K562 (cell line): ENCODE results near the gene OTUD1. TPM values are rescaled to one million over a fixed set of nuclear protein-coding genes. Genes with fewer than 3 reads are reported as not detected.

Experiments used
- BHLHE40 ChIP-seq: IDR thresholded peaks from 2 replicates; pipeline ENCODE4 v1.6.1; 2011; ENCODE audit warnings: low read length, improper control_type of control experiment
- CBFB ChIP-seq: sonication (generic); formaldehyde crosslinking; IDR thresholded peaks from 2 replicates; pipeline ENCODE4 v1.4.0; 2020; ENCODE audit warnings: mild to moderate bottlenecking, missing genetic modification reagents
- E2F1 ChIP-seq: sonication (generic); formaldehyde crosslinking; IDR thresholded peaks from 2 replicates; pipeline ENCODE4 v1.8.1; 2023; ENCODE audit warnings: mild to moderate bottlenecking, missing genetic modification reagents, moderate library complexity
- E2F6 ChIP-seq, 2 experiments: IDR thresholded peaks; 2 replicates each; pipeline ENCODE4 v1.6.1; 2011; ENCODE audit warnings: borderline replicate concordance in 1 of 2, control low read depth in 1 of 2, low read depth in 1 of 2, low read length in 1 of 2, mild to moderate bottlenecking in 1 of 2, mixed read lengths in 1 of 2, moderate library complexity in 1 of 2; ENCODE audit not compliant: insufficient read depth in 1 of 2, insufficient read length in 1 of 2, poor library complexity in 1 of 2, severe bottlenecking in 1 of 2; ENCODE audit errors: extremely low read depth in 1 of 2
- HMGN3 ChIP-seq: IDR thresholded peaks from 2 replicates; pipeline ENCODE4 v1.6.1; 2011; ENCODE audit warnings: borderline replicate concordance, low read depth, mild to moderate bottlenecking, mixed read lengths, low read length; ENCODE audit not compliant: insufficient read length; ENCODE audit errors: extremely low read depth
- KLF1 ChIP-seq: fragments of 450-650 bp; IDR thresholded peaks from 2 replicates; pipeline ENCODE4 v1.6.1; 2016; ENCODE audit warnings: missing genetic modification characterization, missing compliant biosample characterization
- L3MBTL2 ChIP-seq: fragments of 450-650 bp; IDR thresholded peaks from 2 replicates; pipeline ENCODE4 v1.6.1; 2016; ENCODE audit warnings: mild to moderate bottlenecking, moderate library complexity
- MAZ ChIP-seq, 2 experiments: fragments of 450-650 bp in 1 of 2; sonication (generic) in 1 of 2; formaldehyde crosslinking; IDR thresholded peaks in 1 of 2; conservative IDR thresholded peaks in 1 of 2; 2 replicates each; pipeline versions ENCODE4 v1.4.0 to v1.5.0; 2020; ENCODE audit warnings: mild to moderate bottlenecking in 1 of 2, missing genetic modification reagents in 1 of 2
- MEIS2 ChIP-seq: fragments of 450-650 bp; IDR thresholded peaks from 2 replicates; pipeline ENCODE4 v1.6.1; 2014; ENCODE audit warnings: mild to moderate bottlenecking; ENCODE audit not compliant: partially characterized antibody
- MYC ChIP-seq, 2 experiments: fragments of 250-450 bp in 1 of 2; sonication (Bioruptor Pico) in 1 of 2; IDR thresholded peaks; 2 replicates each; pipeline versions ENCODE4 v1.5.1 to v1.6.1; 2012 to 2021; ENCODE audit warnings: low read depth in 2 of 2, borderline replicate concordance in 1 of 2, improper control_type of control experiment in 1 of 2, low read length in 1 of 2, mild to moderate bottlenecking in 1 of 2, moderate library complexity in 1 of 2
- OTX1 ChIP-seq: fragments of 450-650 bp; formaldehyde crosslinking; IDR thresholded peaks from 2 replicates; pipeline ENCODE4 v1.4.0; 2022; ENCODE audit warnings: mild to moderate bottlenecking
- POLR2G ChIP-seq: fragments of 200-400 bp; formaldehyde crosslinking; IDR thresholded peaks from 2 replicates; pipeline ENCODE4 v1.6.1; 2017; ENCODE audit warnings: low read depth, mild to moderate bottlenecking, antibody characterized with exemption, low read length, moderate library complexity
- POLR2H ChIP-seq: IDR thresholded peaks from 2 replicates; pipeline ENCODE4 v1.6.1; 2016; ENCODE audit warnings: missing genetic modification characterization, low read depth, mild to moderate bottlenecking, control low read depth, missing compliant biosample characterization, moderate library complexity
- SIX5 ChIP-seq, 2 experiments: IDR thresholded peaks; 2 replicates each; pipeline ENCODE4 v1.6.1; 2011; ENCODE audit warnings: low read length in 2 of 2, borderline replicate concordance in 1 of 2, low read depth in 1 of 2, mild to moderate bottlenecking in 1 of 2, moderate library complexity in 1 of 2; ENCODE audit not compliant: insufficient read depth in 1 of 2
- TCF15 ChIP-seq: fragments of 250-450 bp; sonication (Bioruptor Pico); IDR thresholded peaks from 2 replicates; pipeline ENCODE4 v1.8.0; 2022; ENCODE audit warnings: moderate library complexity, mild to moderate bottlenecking, inconsistent platforms
- UBTF ChIP-seq, 2 experiments: IDR thresholded peaks; 2 replicates each; pipeline ENCODE4 v1.6.1; 2012; ENCODE audit warnings: improper control_type of control experiment in 2 of 2, low read depth in 2 of 2, low read length in 2 of 2, borderline replicate concordance in 1 of 2
- ZBTB26 ChIP-seq: fragments of 450-650 bp; formaldehyde crosslinking; IDR thresholded peaks from 2 replicates; pipeline ENCODE4 v1.4.0; 2022; ENCODE audit warnings: missing genetic modification characterization
- ZSCAN29 ChIP-seq: fragments of 450-650 bp; IDR thresholded peaks from 2 replicates; pipeline ENCODE4 v1.6.1; 2017
- polyA plus RNA-seq, 8 experiments: library from polyadenylated mRNA; depleted of rRNA in 4 of 8; stranded (reverse) in 5 of 8; unstranded in 3 of 8; fragments of >200 nt; fragmentation: Nextera tagmentation in 2 of 8; fragmentation: Illumina TruSeq in 1 of 8; extraction: Ambion mirVana in 2 of 8; extraction: Trizol in 1 of 8; gene quantifications; 2 replicates each; pipeline versions ENCODE4 v1.2.1 to v1.2.3, GENCODE V29; 2011 to 2014; ENCODE audit warnings: inconsistent platforms in 1 of 8, missing spikeins in 1 of 8
- total RNA-seq, 7 experiments: library from RNA; depleted of rRNA in 6 of 7; stranded (reverse); fragments of >200 nt in 6 of 7; fragmentation: Illumina TruSeq in 2 of 7; extraction: Trizol in 2 of 7; gene quantifications; 2 replicates each; pipeline versions ENCODE4 v1.2.1 to v1.2.3, GENCODE V29; 2011 to 2021; ENCODE audit warnings: low replicate concordance in 1 of 7

The OTUD1 gene
- total and polyA plus RNA-seq, 9 of the 15 experiments (the other 6 are each of a cell fraction or from before 2014, with no cell fraction given) = 0.29 to 2.0 (median 0.49) TPM

GRCh38 chr10:23438547-23439451, at the start of gene OTUD1 (continued):
- peak; percentile 59 to 60; a peak in 2 of 4 replicates for TF ChIP-seq UBTF (IDR thresholded peaks at IDR 0.05; ENCODE audit: borderline replicate concordance in 1 of 2, low read depth in 2 of 2, low read length in 2 of 2)
- TF ChIP-seq L3MBTL2 = peak; percentile 79
- TF ChIP-seq KLF1 = peak; percentile 91
- TF ChIP-seq HMGN3 = peak; percentile 84
- peak; percentile 8 for TF ChIP-seq MEIS2
- no peak for TF ChIP-seq E2F1 (CRISPR knock-in tag)
- TF ChIP-seq TCF15 (CRISPR knock-in tag) = no peak
- peak; percentile 75 for TF ChIP-seq POLR2G
- TF ChIP-seq BHLHE40 = peak; percentile 74
- TF ChIP-seq SIX5 (IDR thresholded peaks at IDR 0.05; ENCODE audit: borderline replicate concordance in 1 of 2, insufficient read depth in 1 of 2, low read depth in 1 of 2, low read length in 2 of 2) = no peak
- no peak for TF ChIP-seq ZBTB26
- peak; percentile 54; the same call in 1 of the 2 replicates for TF ChIP-seq MYC (IDR thresholded peaks at IDR 0.05; ENCODE audit: low read depth, low read length)
- TF ChIP-seq MYC (CRISPR knock-in tag; IDR thresholded peaks at IDR 0.05; ENCODE audit: borderline replicate concordance, low read depth) = no peak
- peak; percentile 51 to 73 for TF ChIP-seq E2F6 (IDR thresholded peaks at IDR 0.05; ENCODE audit: borderline replicate concordance in 1 of 2, extremely low read depth in 1 of 2, insufficient read depth in 1 of 2, insufficient read length in 1 of 2, low read depth in 1 of 2, low read length in 1 of 2, poor library complexity in 1 of 2, severe bottlenecking in 1 of 2)
- TF ChIP-seq POLR2H (tag) = peak; percentile 44; the same call in 1 of the 2 replicates
- no peak for TF ChIP-seq CBFB (CRISPR knock-in tag)
- TF ChIP-seq OTX1 (CRISPR knock-in tag) = peak; percentile 43; the same call in 1 of the 2 replicates
- TF ChIP-seq ZSCAN29 = no peak
- TF ChIP-seq MAZ (CRISPR knock-in tag; conservative IDR thresholded peaks at IDR 0.05 in 1 of 2, IDR thresholded peaks at IDR 0.05 in 1 of 2) = peak; percentile 45 to 82; a peak in 3 of 4 replicates
